GM19372 (cell line): Measurements from ENCODE around the gene BLOC1S4.
"Not testable (repeated sequence)": the region's sequence is repeated elsewhere in the genome, so short reads cannot be mapped to it uniquely, and the experiment has no call there.

ENCODE experiments used
- ATAC-seq: cut with Tn5 transposase; IDR thresholded peaks from one replicate; pipeline ENCODE4 v1.9.1; 2021; ENCODE audit warnings: mild to moderate bottlenecking, low read depth, moderate library complexity; ENCODE audit not compliant: unreplicated experiment

BLOC1S4 gene

DNA sequence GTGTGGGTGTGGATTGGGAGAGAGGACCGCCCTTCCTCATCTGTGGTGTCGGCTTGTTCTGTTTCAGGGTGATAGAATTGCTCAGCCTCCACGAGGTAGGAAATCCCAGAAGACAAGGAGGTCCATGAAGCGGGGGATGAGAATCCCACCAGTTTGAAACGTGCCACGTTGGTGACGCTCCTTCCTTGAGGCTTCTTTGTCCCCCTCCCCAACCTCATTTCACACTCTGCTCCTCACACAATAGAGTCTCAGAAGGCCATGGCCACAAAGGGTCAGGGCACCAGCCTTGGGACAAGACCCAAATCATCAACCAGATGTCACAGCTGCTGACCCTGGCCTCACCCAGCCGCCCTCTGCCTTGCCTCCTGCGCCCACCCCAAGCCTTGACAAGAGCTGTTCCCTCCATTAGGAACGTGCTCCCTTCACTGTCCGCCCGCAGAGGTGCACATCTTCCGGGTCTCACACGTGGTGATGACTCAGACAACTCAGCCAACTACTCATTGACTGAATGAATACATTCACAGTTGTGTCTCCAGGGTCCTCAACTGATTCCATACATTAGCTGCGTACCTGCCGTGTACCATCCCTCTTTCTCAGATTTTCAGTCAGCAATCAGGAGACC is 18.3 kb downstream of the BLOC1S4 start:
- ATAC-seq: no peak

DNA sequence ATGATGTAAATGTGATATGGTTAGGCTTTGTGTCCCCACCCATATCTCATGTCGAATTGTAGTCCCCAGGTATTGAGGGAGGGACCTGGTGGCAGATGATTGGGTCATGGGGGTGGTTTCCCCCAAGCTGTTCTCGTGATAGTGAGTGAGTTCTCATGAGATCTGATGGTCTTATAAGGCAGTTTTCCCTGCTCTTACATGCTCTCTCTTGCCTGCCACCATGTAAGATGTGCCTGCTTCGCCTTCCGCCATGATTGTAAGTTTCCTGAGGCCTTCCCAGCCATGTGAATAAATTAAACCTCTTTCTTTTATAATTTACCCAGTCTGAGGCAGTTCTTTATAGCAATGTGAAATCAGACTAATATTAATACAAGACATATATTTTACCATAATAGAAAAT is 23.9 kb downstream of the BLOC1S4 start:
- no peak for ATAC-seq

DNA sequence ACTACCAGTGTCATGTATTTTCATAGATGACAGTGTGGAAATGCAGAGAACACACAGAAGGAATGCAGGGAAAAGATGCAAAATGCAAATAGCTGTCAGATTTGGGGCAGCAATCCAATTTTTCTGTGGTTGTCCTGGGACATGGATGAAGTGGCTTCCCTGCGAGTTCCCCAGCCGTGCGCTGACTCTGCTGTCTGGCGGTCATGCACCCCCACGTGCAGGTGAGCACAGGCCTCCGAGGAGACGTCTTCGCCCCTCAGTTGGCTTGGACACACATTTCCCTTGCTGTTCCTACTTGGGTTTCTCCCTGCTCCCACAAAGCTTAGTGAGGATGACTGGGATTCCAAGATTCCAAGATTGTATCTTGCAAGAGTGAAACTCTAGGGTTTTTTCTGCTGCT is 24.4 kb downstream of the BLOC1S4 start:
- no peak for ATAC-seq

DNA sequence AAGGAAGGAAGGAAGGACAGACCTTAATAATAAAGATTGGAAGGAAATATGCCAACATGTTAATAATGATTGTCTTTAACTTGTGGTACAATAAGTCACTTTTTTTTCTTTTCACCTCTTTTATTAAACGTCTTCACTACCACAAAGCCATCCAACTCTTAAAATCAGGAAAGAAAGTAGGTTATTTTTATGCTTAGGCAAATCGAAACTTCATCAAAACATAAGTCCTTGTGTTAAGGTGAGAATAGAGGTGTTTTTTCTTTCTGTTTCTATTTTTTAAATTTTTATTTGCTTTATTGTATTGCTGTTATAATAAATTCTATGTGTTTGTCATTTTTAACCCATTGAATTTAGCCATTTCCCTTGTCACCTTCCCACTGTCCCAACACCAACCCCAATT is 26.5 kb downstream of the BLOC1S4 start:
- no peak for ATAC-seq

DNA sequence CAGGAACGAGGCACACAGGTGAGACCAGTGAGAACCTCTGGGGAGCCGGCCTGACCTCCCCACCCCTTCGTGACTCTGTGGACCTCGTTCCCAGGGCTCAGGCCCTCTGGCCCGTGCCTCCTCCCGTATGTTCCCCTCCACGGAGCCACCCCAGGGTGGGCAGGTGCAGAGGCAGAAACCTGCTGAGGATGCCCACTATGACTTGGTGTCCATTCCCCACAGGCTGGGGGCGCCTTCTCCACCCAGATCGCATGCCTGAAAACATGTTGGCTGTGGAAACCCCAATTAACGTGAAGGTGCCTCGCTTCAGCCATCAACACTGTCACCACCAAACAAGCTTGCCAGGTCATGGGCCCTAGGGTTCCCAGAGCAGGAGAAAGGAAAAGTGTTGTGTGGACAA is 27.0 kb downstream of the BLOC1S4 start:
- no peak for ATAC-seq

DNA sequence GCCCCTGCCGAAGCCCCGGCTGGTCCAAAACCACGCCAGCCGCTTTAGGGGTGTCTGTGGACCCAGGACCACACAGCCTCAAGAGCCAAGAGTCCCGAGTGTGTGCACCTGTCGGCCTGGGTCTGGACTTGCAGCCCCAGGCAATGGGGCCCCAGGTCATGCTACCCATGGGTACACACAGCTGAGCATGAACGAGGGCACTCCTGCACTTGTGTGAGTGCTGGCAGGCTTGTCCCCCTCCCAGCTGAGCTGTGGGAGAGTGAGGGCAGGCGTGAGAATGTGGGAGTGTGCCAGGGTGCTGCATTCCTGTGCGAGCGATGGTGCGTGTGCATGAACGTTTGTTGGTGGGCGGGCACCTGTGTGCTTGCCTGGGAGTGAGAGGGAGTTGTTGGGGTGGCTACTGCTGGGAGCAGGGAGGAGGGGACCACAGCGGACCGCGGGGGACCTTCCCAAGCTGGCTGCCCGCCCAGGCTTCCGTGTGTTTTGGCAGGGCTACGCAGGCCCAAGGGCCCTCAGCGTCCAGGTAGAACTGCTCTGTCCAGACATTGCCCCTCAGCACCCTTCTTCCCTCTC is 30.8 kb downstream of the BLOC1S4 start:
- no peak for ATAC-seq

DNA sequence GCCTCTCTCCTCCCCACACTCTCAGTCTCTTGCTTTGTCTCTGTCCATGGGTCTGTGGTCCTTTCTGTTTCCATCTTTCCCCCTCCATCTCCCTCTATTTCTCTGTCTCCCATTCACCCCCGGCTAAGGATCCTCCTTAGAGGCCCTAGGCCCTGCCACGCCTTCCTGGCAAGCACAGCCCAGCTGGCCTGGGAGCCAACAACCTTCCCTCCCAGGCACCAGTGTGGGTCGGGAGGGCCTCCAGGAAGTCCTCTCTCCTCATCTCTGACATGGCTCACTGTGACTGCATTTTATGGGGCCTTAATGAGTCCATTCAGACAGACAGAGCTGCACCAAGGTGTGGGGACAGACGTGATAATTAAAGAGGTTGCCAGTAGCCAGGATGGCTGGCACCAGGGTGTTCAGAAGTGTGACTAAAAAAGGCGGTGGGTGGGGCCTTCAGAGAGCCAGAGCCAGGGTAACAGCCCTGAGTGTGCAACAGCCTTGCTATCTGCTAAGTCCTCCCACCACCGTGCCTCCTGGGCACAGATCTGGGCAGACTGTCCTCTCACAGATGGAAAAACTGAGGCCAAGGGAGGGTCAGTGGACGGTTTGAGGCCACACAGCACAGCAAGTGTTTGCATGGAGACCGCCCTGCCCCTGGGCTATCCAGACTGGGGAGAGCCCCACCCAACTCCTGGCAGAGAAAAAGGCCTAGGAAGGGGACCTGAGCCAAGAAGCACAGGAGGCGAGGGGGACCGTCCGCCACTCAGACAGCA is 31.5 kb downstream of the BLOC1S4 start:
- ATAC-seq: no peak

DNA sequence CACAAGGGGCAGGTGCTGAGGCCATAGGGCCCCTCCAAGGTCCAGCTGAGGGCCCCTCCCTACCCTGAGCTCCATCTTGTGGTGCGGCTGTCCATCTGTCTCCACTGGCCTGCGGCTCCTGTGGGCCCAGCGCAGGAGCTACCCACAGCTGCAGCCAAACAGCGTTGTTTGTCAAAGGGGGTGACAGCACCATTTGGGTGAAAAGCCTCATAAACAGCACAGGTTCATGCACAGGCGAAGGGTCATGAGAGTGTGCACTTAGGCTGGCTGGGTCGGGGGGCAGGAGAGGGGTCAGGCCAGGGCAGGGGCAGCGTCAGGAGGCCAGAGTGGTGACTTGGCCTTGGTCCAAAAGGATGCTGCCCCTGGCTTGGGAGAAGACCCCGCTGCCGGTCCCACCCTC is 32.3 kb downstream of the BLOC1S4 start:
- no peak for ATAC-seq

DNA sequence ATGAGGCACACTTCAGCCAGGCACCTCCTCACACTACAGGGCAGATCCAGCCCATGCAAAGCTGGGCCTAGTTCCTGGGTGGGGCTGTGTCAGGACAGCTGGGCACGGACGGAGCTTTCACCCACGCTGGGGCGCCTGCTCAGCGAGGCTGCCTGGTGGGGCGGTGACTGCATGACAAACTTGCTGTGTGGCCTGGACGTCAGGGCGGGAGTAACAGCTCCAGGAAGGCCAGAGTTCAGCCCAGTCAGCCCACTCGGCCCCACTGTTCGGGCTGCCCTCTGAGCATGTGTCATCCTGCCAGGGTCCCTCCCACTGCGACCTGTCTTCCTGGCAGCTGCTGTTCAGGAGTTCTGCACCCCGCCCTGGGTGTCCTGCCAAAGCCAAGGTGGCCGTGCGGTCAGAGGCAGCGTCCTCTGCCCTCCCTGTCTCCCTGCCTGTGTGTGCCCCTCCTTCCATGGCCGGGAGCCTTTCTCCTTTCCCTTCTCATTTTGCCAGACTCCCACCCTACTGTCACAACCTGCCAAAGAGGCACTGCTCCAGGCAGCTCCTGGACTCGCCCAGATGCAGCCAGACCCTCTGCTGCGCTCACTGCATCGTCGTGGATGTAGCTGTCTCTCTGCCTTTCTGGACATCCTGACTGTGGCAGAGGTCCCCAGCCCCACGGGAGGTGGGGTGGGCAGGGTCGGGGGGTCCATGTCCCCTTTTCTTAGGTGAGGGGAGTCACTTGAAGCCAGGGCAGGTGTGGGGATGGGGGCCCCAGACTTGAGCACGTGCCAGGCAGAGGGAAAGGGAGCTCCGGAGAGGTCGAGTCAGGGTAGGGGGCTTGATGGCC is 33.6 kb downstream of the BLOC1S4 start:
- no peak for ATAC-seq

DNA sequence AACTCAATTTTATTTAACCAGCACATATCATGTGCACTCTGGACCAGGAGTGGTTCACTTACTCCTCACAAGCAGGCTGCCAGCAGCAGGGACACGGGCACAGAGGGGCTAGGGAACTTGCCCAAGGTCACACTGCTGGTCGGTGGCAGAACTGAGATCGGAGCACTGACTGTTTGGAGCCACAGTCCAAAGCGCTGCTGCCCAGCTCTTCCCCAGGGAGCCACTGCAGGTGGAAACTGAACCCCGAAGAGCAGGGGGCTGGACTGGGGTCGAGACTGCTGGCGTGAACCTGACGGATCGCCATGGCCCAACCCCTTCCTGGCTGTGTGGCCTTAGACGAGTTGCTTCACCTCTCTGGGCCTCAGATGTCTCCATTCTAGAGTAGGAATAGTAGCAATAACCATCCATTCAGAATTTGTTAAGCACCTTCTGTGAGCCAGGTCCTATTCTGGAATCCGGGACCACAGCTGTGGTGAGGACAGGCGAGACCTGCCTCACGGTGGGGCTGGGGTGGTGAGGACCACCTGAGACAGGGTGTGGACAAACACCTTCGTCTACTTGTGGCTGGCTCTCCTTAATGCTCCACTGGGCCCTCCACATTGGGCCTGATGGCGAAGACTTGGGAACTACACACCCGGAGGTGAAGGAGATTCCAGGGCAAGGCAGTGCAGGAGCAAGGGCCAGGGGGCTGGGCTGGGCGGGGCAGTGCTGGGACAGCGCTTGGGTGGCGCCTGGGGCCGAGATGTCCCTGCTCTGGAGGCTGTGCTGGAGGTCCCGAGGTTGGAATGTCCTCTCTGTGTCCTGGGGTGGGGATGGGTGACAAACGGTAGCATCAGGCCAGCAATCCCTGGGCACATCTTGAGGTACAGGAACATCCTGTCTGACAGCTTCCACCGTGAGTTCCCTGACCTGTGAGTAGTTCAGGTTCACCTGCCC is 34.6 kb downstream of the BLOC1S4 start:
- ATAC-seq: no peak

DNA sequence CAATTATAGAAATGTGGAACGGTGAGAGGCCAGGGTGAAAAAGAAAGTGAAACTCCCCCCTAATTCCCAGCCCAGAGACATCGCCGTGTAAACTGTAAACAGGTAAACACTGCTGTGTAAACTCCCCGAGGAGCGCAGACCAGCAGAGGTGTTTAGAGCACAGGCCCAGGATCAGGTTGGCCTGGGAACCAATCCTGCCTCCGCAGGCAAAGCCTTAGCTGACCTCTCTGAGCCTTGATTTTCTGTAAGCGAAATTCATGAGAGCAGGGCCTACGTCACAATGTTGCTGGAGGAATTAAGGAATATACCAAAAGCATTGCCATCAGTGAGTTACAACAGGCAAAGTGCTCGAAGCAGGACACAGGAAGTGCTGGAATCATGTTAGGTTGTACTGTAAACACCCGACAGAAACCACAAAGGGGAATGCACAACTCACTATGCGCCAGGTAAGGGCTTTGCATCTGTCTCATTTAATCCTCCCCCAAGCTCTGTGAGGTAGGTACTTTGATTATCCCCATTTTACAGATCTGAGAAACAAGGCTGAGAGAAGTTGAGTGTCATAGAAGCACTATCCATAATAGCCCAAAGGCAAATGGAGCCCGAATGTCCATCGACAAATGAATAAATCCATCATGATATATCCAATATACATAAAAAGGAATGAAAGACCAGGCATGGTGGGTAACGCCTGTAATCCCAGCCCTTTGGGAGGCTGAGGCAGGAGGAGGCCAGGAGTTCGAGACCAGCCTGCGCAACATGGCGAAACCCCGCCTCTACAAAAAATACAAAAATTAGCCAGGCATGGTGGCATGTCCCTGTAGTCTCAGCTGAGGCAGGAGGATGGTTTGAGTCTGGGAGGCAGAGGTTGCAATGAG is 35.9 kb downstream of the BLOC1S4 start:
- ATAC-seq: no peak

DNA sequence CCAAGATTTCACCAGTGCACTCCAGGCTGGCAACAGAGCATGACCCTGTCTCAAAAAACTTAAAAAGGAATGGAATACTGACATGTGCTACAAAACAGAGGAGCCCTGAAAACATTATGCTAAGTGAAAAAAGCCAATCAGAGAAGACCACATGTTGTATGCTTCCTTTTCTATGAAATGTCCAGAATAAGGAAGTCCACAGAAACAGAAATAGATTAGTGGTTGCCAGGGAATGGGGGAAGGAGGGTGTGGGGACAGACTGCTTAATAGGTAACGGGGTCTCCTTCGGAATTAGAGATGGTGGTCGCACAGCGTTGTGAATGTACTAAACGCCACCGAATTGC is 36.5 kb downstream of the BLOC1S4 start:
- ATAC-seq: no peak

DNA sequence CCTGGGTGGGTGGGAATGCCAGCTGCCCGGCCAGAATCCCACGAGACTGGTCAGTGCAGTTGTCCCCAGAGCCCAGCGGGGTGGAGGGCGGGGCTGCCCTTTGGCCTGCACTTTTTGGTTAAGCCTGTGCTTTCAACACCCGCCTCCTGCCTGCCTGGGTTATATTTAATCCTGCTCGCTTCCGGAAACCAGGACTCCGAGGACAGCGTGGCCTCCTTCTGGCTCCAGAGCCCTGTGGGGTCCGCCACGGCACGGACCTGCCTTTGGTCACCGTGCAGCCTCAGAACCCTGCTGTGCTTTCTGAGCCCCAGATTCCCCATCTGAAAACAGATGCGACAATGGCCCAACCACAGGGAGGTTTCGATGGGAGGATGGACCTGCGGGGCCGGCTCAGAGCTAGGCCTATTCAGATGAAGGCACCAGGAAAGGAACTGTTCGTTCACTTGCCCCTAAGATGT is 37.2 kb downstream of the BLOC1S4 start:
- no peak for ATAC-seq

DNA sequence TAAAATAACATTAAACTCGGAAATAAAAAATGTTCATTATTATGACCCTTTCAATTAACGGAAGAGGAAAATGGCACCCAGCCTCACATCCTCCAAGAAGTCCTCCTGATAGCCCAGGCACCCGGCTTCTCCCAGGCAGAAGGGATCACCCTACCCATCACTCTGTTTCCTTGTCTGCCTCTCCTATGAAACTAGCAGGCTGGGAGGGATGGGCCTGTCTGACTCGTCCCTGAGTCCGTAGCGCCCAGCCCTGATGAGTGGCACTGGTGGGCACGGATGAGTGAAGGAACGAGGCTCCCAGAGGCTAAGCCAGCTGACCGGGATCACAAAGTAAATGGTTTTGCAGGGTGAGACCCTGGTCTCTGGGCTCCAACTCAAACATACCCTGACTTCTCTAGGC is 37.9 kb downstream of the BLOC1S4 start:
- no peak for ATAC-seq

DNA sequence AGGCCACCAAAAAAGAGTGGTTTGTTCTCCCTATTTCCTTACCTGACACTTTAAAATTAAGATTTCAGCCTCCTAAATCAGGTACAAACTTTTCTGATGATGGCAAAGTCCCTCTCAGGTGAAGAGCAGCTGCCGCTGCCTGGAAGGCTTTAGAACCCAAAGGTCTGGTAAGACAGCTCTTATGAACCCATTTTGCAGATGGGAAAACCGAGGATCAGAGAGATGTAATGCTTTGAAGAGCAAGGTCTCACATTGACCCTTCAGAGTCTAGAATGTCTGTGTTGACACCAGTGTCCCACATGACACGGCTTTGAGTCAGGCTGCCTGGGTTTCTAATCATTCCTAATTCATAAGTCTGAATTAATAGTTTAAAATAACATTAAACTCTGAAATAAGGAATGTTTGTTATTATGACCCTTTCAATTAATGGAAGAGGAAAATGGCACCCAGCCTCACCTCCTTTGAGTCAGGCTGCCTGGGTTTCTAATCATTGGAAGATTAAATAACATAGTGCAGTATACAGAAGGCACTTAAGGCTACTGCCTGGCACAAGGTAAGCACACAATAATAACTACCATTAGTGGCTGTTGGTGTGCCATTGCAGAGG is 38.6 kb downstream of the BLOC1S4 start:
- ATAC-seq: no peak

DNA sequence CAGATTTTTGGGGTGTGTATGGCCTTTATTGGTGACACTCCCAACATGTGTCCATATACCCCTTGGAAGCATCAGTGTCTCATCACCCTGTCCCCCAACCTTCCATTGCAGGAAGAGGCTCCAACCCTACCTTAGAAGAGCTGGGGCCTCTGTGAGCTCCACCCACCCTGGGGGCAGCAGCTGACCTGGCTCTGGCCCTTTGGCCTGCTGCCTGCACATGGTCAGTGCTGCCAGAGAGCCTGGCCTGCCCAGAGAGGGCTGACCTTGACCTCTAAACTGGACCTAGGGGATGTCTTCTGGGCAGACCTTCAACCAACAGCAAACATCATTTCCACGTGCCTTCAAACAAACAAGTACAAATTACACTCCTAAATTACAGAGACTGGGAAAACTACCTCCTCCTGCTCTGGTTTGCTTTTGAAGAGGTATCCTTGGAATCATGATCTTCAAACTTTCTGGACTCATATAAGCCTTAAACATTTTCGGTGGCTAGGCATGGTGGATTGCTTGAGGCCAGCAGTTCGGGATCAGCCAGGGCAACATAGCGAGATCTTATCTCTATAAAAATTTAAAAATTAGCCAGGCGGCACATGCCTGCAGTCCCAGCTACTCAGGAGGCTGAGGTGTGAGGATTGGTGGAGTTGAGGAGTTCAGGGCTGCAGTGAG is 39.2 kb downstream of the BLOC1S4 start:
- no peak for ATAC-seq

DNA sequence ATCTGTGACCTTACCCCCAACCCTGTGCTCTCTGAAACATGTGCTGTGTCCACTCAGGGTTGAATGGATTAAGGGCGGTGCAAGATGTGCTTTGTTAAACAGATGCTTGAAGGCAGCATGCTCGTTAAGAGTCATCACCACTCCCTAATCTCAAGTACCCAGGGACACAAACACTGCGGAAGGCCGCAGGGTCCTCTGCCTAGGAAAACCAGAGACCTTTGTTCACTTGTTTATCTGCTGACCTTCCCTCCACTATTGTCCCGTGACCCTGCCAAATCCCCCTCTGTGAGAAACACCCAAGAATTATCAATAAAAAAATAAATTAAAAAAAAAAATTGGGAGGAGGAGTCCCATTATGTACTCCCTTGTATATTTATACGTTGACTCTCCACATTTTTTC is 40.4 kb downstream of the BLOC1S4 start:
- not testable (repeated sequence) for ATAC-seq

DNA sequence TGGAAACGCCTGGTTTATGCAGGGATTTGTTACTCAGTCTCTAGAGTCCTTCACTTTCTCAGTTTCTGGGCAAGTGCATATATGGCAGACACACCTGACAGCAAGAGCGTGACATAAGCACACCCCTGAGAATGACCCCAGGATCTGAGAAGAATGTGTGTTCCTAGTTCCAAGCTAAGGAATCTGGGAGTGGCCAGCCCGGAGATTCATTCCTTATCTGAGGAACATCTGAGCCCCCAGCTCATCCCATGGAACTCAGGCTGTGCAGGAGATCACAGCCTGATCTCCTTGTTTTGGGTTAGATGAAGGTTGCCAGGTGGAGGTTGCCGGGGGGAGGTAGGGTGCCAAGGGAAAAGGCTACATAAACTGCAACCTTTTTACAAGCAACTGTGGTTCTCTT is 42.8 kb downstream of the BLOC1S4 start:
- no peak for ATAC-seq
